OCI-LY3 (cell line): ENCODE data around the gene ZFP62.

Experiments used
- H2AFZ ChIP-seq: fragments of 200-600, 300-600 bp; shearing (Covaris generic); 2 replicates; pipeline ENCODE4 v1.6.0; 2014; ENCODE audit warnings: antibody characterized with exemption, low read depth, low read length
- H3K27ac ChIP-seq: fragments of 200-600, 300-600 bp; sonication (generic); 2 replicates; pipeline ENCODE4 v1.5.1; 2014; ENCODE audit warnings: mild to moderate bottlenecking, low read length, moderate library complexity, mixed read lengths
- H3K27me3 ChIP-seq: fragments of 200-600, 300-600 bp; sonication (generic); 2 replicates; pipeline ENCODE4 v1.6.1; 2014; ENCODE audit warnings: low read depth, low read length, mixed read lengths
- H3K36me3 ChIP-seq: fragments of 200-600, 300-600 bp; sonication (generic); replicated peaks from 2 replicates; pipeline ENCODE3; 2014; ENCODE audit warnings: low read depth, low read length, mixed read lengths
- H3K4me1 ChIP-seq: fragments of 300-600, 200-600 bp; sonication (generic); 2 replicates; pipeline ENCODE4 v1.6.1; 2014; ENCODE audit warnings: low read length, mixed read lengths
- H3K4me2 ChIP-seq: fragments of 200-600, 300-600 bp; sonication (generic); 2 replicates; pipeline ENCODE4 v1.6.1; 2014; ENCODE audit warnings: low read length, mixed read lengths
- H3K4me3 ChIP-seq: fragments of 300-600, 200-600 bp; sonication (generic); 2 replicates; pipeline ENCODE4 v1.5.1; 2014; ENCODE audit warnings: antibody characterized with exemption, mild to moderate bottlenecking, low read length, moderate library complexity
- H3K79me2 ChIP-seq: fragments of 300-600, 200-600 bp; shearing (Covaris generic); 2 replicates; pipeline ENCODE4 v1.6.1; 2014; ENCODE audit warnings: mild to moderate bottlenecking, low read length, mixed read lengths
- H3K9ac ChIP-seq: fragments of 300-600, 200-600 bp; shearing (Covaris generic); 2 replicates; pipeline ENCODE4 v1.6.0; 2014; ENCODE audit warnings: mild to moderate bottlenecking, low read length, moderate library complexity
- H3K9me3 ChIP-seq: fragments of 200-600, 300-600 bp; shearing (Covaris generic); 2 replicates; pipeline ENCODE4 v1.6.1; 2014; ENCODE audit warnings: low read length, mixed read lengths; ENCODE audit not compliant: insufficient read depth
- H4K20me1 ChIP-seq: fragments of 200-600, 300-600 bp; sonication (generic); 2 replicates; pipeline ENCODE4 v1.6.1; 2016; ENCODE audit warnings: low read length, mixed read lengths; ENCODE audit not compliant: insufficient read depth
- CTCF ChIP-seq: fragments of 200-600, 300-600 bp; sonication (generic); IDR thresholded peaks from 2 replicates; pipeline ENCODE4 v1.5.1; 2014; ENCODE audit warnings: antibody characterized with exemption, low read length, low read depth
- EZH2phosphoT487 ChIP-seq: fragments of 200-600 bp; shearing (Covaris generic); IDR thresholded peaks from 2 replicates; pipeline ENCODE4 v1.6.1; 2018; ENCODE audit warnings: antibody characterized with exemption, mixed run types, low read depth

Gene ZFP62

GRCh38 chr5:180908998-180909731 is 48.1 kb upstream of the ZFP62 start:
- no peaks in the 10 kb centered on the region for H3K79me2 ChIP-seq
- H3K27ac ChIP-seq, result no peak overlapping the region
- no peak overlapping the region for H3K4me2 ChIP-seq
- 0 out of 2 replicates have a peak, but pooled peaks cover 4% of the 10 kb centered on the region for H3K9me3 ChIP-seq
- H4K20me1 ChIP-seq, result no peaks in the 10 kb centered on the region
- no peak overlapping the region for H3K9ac ChIP-seq
- no peak for TF ChIP-seq EZH2phosphoT487
- no peak for TF ChIP-seq CTCF
- no peaks in the 10 kb centered on the region for H3K27me3 ChIP-seq
- H3K4me3 ChIP-seq, result no peak overlapping the region
- H3K4me1 ChIP-seq, result no peaks in the 10 kb centered on the region
- no peak overlapping the region for H2AFZ ChIP-seq
- no peaks in the 10 kb centered on the region for H3K36me3 ChIP-seq

GRCh38 chr5:180908400-180908799 is 47.3 kb upstream of the ZFP62 start:
- H3K9ac ChIP-seq, result no peak overlapping the region
- H3K4me3 ChIP-seq, result no peak overlapping the region
- TF ChIP-seq EZH2phosphoT487, result no peak
- TF ChIP-seq CTCF, result no peak

GRCh38 chr5:180901319-180902009 is 40.4 kb upstream of the ZFP62 start:
- H3K4me1 ChIP-seq, result no peaks in the 10 kb centered on the region
- no peaks in the 10 kb centered on the region for H3K36me3 ChIP-seq
- H3K27me3 ChIP-seq, result no peaks in the 10 kb centered on the region
- H3K9me3 ChIP-seq, result no peaks in the 10 kb centered on the region
- no peak overlapping the region for H3K4me2 ChIP-seq
- no peak overlapping the region for H3K27ac ChIP-seq
- no peaks in the 10 kb centered on the region for H3K79me2 ChIP-seq
- no peak for TF ChIP-seq CTCF
- no peak for TF ChIP-seq EZH2phosphoT487
- H2AFZ ChIP-seq, result no peak overlapping the region
- no peak overlapping the region for H3K4me3 ChIP-seq
- no peaks in the 10 kb centered on the region for H4K20me1 ChIP-seq
- H3K9ac ChIP-seq, result no peak overlapping the region

More at GRCh38 chr5:180908400-180908799, 47.3 kb upstream of the ZFP62 start:
- Histone ChIP-seq H2AFZ (no peak overlapping the region), H3K4me2 (no peak overlapping the region), H3K36me3 (no peaks in the 10 kb centered on the region), H3K9me3 (0 out of 2 replicates have a peak, but pooled peaks cover 4% of the 10 kb centered on the region), H3K27me3 (no peaks in the 10 kb centered on the region), H3K27ac (no peak overlapping the region), H4K20me1 (no peaks in the 10 kb centered on the region), H3K79me2 (no peaks in the 10 kb centered on the region), H3K4me1 (no peaks in the 10 kb centered on the region)

- no peaks in the 10 kb centered on the region for H3K9me3 ChIP-seq
- no peaks in the 10 kb centered on the region for H3K36me3 ChIP-seq
- H3K9ac ChIP-seq, result no peak overlapping the region
- H3K27ac ChIP-seq, result no peak overlapping the region
- no peak overlapping the region for H3K4me3 ChIP-seq
- no peaks in the 10 kb centered on the region for H3K27me3 ChIP-seq
- H3K4me2 ChIP-seq, result no peak overlapping the region
- no peaks in the 10 kb centered on the region for H3K4me1 ChIP-seq
- no peak for TF ChIP-seq EZH2phosphoT487
- no peak for TF ChIP-seq CTCF
- no peak overlapping the region for H2AFZ ChIP-seq
- H3K79me2 ChIP-seq, result no peaks in the 10 kb centered on the region
- no peaks in the 10 kb centered on the region for H4K20me1 ChIP-seq
These were observed 39.1 kb upstream of the ZFP62 start for GRCh38 chr5:180900178-180900577.
